NT2/D1 (cell line): ENCODE measurements around the gene LRRK1.

Experiments
- SUZ12 ChIP-seq: IDR thresholded peaks from 2 replicates; pipeline ENCODE4 v1.6.1; 2011; ENCODE audit not compliant: insufficient read length, insufficient read depth; ENCODE audit errors: extremely low read depth
- YY1 ChIP-seq: IDR thresholded peaks from 2 replicates; pipeline ENCODE4 v1.6.1; 2011; ENCODE audit not compliant: insufficient read length, insufficient read depth
- ZNF274 ChIP-seq: IDR thresholded peaks from 2 replicates; pipeline ENCODE4 v1.6.1; 2011; ENCODE audit warnings: mild to moderate bottlenecking, low read depth, low read length

- TF ChIP-seq SUZ12, result no peak
- TF ChIP-seq YY1, result no peak
- no peak for TF ChIP-seq ZNF274
Measured at GRCh38 chr15:101088788-101089578, 169.8 kb downstream of the LRRK1 start.
